K562 (cell line): ENCODE results near the gene ILK.

Experiments
- CEBPG ChIP-seq, 3 experiments: fragments of 200-800 bp in 1 of 3; sonication (Bioruptor generic) in 1 of 3; sonication (generic) in 1 of 3; formaldehyde crosslinking in 1 of 3; IDR thresholded peaks in 2 of 3; conservative IDR thresholded peaks in 1 of 3; 2 replicates each; pipeline versions ENCODE4 v1.6.1 to v1.8.0; 2016 to 2022; ENCODE audit warnings: missing compliant biosample characterization in 2 of 3, missing genetic modification characterization in 2 of 3, mild to moderate bottlenecking in 1 of 3, missing genetic modification reagents in 1 of 3
- GABPA ChIP-seq: fragments of 200-800 bp; sonication (Bioruptor generic); conservative IDR thresholded peaks from 2 replicates; pipeline ENCODE4 v1.6.1; 2016; ENCODE audit warnings: low read depth, missing genetic modification characterization, missing compliant biosample characterization
- MAX ChIP-seq: sonication (generic); formaldehyde crosslinking; IDR thresholded peaks from 2 replicates; pipeline ENCODE4 v1.9.0; 2022; ENCODE audit warnings: mild to moderate bottlenecking, missing genetic modification reagents
- POLR2A ChIP-seq: fragments of 450-650 bp; conservative IDR thresholded peaks from 2 replicates; pipeline ENCODE4 v1.6.1; 2016
- ZNF785 ChIP-seq: fragments of 250-450 bp; sonication (Bioruptor Pico); IDR thresholded peaks from 2 replicates; pipeline ENCODE4 v1.4.0; 2020; ENCODE audit warnings: mild to moderate bottlenecking

GRCh38 chr11:6637871-6638270 lies 34.3 kb downstream of the ILK start:
- TF ChIP-seq GABPA (tag) (no peak), CEBPG (CRISPR knock-in tag; IDR thresholded peaks at IDR 0.05) (no peak), CEBPG (tag; conservative IDR thresholded peaks at IDR 0.05 in 1 of 2, IDR thresholded peaks at IDR 0.05 in 1 of 2) (no peak), POLR2A (no peak), MAX (CRISPR knock-in tag) (no peak), ZNF785 (CRISPR knock-in tag) (no peak)
